Activated effector memory CD4-positive, alpha-beta T cell treated with Interleukin-2 at 50 U/mL for 16 hours (primary cell): ENCODE data around the gene DEFB110.

Source experiments
- DNase-seq: peaks from one replicate; pipeline ENCODE4 v3.0.0-alpha.2; 2020

The DEFB110 gene

GRCh38 chr6:50021894-50022293 lies at the start of gene DEFB110:
Gene DEFB110, minus strand, starts transcription at chr6:50021994. Its CDS starts 59 bp downstream, at chr6:50021935.
- no peak for DNase-seq

GRCh38 chr6:50070101-50070500 lies 48.3 kb upstream of the DEFB110 start:
- no peak for DNase-seq

- no peak for DNase-seq
Observed at GRCh38 chr6:50062051-50062450, 40.3 kb upstream of the DEFB110 start.

GRCh38 chr6:50056242-50056641 lies 34.4 kb upstream of the DEFB110 start:
- DNase-seq: no peak

- no peak for DNase-seq
Observed at GRCh38 chr6:50049829-50050228, 28.0 kb upstream of the DEFB110 start, which contains the start of gene DEFB112. Gene DEFB112, minus strand, starts transcription at chr6:50049929. Its CDS starts 60 bp downstream, at chr6:50049869.

- DNase-seq: no peak
Observed at GRCh38 chr6:50047026-50047425, 25.2 kb upstream of the DEFB110 start.

GRCh38 chr6:50030777-50031562 lies 9.2 kb upstream of the DEFB110 start:
- DNase-seq: no peak

- no peak for DNase-seq
Observed at GRCh38 chr6:50030350-50030749, 8.6 kb upstream of the DEFB110 start.

GRCh38 chr6:50025258-50025657 lies 3.5 kb upstream of the DEFB110 start:
- no peak for DNase-seq

- DNase-seq: no peak
Observed at GRCh38 chr6:50007819-50008218, 14.0 kb downstream of the DEFB110 start.

GRCh38 chr6:50003139-50003538 lies 18.7 kb downstream of the DEFB110 start:
- DNase-seq: no peak

- no peak for DNase-seq
Observed at GRCh38 chr6:49995278-49995677, 26.5 kb downstream of the DEFB110 start.

GRCh38 chr6:49988900-49989299 lies 32.9 kb downstream of the DEFB110 start:
- DNase-seq: no peak

- DNase-seq: no peak
Observed at GRCh38 chr6:49987749-49988148, 34.0 kb downstream of the DEFB110 start.

- DNase-seq: no peak
Observed at GRCh38 chr6:49986551-49986950, 35.2 kb downstream of the DEFB110 start.

GRCh38 chr6:49982046-49982445 lies 39.7 kb downstream of the DEFB110 start:
- DNase-seq: no peak

- no peak for DNase-seq
Observed at GRCh38 chr6:49980898-49981297, 40.9 kb downstream of the DEFB110 start.

GRCh38 chr6:49979584-49979983 lies 42.2 kb downstream of the DEFB110 start:
- DNase-seq: no peak

GRCh38 chr6:49978332-49979226 lies 43.2 kb downstream of the DEFB110 start:
- DNase-seq: no peak

GRCh38 chr6:49969605-49970004 lies 52.2 kb downstream of the DEFB110 start, which contains the start of gene DEFB113:
Gene DEFB113, minus strand, starts transcription at chr6:49969625. Its CDS starts 0 bp downstream, at chr6:49969625.
- no peak for DNase-seq
